MCF 10A (cell line): Measurements from ENCODE around the gene DDI1. TPM values are rescaled to one million over a fixed set of nuclear protein-coding genes. Genes with fewer than 3 reads are reported as not detected.

Experiments
- BruUV-seq: library from RNA; stranded (reverse); fragments of 400-500 nt; replicated peaks from 2 replicates; lab custom pipeline; 2021; lab: Mats Ljungman, UMichigan
- CTCF ChIA-PET: fragments of 300-600 bp; sonication (Branson Sonifier 250); formaldehyde crosslinking; extraction: SDS; loops from one replicate; lab custom pipeline; 2021; ENCODE audit warnings: antibody characterized with exemption, inconsistent platforms; lab: Yijun Ruan, JAX
- POLR2A ChIA-PET: fragments of 300-600, 350-650 bp; sonication (Branson Sonifier 250); formaldehyde crosslinking; extraction: SDS; loops from one replicate; lab custom pipeline; 2020; ENCODE audit warnings: antibody characterized with exemption, inconsistent platforms; lab: Yijun Ruan, JAX
- DNase-seq: peaks from one replicate; pipeline ENCODE4 v3.0.0-alpha.2; 2018; ENCODE audit not compliant: unreplicated experiment
- H3K27ac Mint-ChIP-seq: one replicate; pipeline ENCODE4 v1.8.0; 2022; ENCODE audit warnings: mild to moderate bottlenecking, low read depth, mixed read lengths; ENCODE audit not compliant: unreplicated experiment
- H3K27me3 Mint-ChIP-seq: one replicate; pipeline ENCODE4 v1.8.0; 2022; ENCODE audit warnings: mixed read lengths; ENCODE audit not compliant: insufficient read depth, unreplicated experiment
- H3K36me3 Mint-ChIP-seq: one replicate; pipeline ENCODE4 v1.8.0; 2022; ENCODE audit warnings: mild to moderate bottlenecking, moderate library complexity, mixed read lengths; ENCODE audit not compliant: insufficient read depth, unreplicated experiment
- H3K4me1 Mint-ChIP-seq: one replicate; pipeline ENCODE4 v1.8.0; 2022; ENCODE audit warnings: mixed read lengths; ENCODE audit not compliant: insufficient read depth, unreplicated experiment
- H3K4me3 Mint-ChIP-seq: one replicate; pipeline ENCODE4 v1.8.0; 2022; ENCODE audit warnings: mild to moderate bottlenecking, moderate library complexity, mixed read lengths; ENCODE audit not compliant: unreplicated experiment
- H3K9me3 Mint-ChIP-seq: one replicate; pipeline ENCODE4 v1.8.0; 2022; ENCODE audit warnings: mixed read lengths; ENCODE audit not compliant: unreplicated experiment
- intact Hi-C: fragments of 100-400 bp; cut with micrococcal nuclease; formaldehyde crosslinking; loops from 2 replicates; pipeline ENCODE4 v1.14.1; 2022
- total RNA-seq: library from RNA; stranded (reverse); gene quantifications from 2 replicates; pipeline ENCODE4 v1.2.3, GENCODE V29; 2022
- TF ChIP-seq, protein P1 (sequence below): fragments of 200-600 bp; IDR thresholded peaks from one replicate; pipeline ENCODE4 v1.8.0; 2022; ENCODE audit warnings: antibody characterized with exemption, mild to moderate bottlenecking; ENCODE audit not compliant: unreplicated experiment

The DDI1 gene
- total RNA-seq, 1 experiment from 2014 or later, result not detected

DNA sequence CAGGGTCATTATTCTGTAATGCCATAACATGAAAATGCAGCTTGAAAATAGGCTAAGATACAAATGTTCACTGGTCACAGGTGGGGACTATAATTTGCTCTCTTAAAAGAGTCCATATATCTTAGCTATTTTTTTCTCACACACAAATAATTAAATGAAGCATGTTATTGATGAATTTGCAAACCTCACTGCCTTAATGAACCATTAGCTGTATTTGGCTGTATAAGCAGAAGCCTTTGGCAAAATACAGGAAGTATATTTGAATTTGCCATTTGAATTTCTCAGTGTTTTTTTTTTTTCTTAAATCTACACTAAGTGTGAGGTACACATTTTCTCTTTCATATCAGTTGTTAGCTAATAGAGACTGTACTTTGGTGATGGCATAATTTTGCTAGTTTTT, 38.7 kb downstream of the DDI1 start:
- no peak for DNase-seq
- TF ChIP-seq, protein P1, sequence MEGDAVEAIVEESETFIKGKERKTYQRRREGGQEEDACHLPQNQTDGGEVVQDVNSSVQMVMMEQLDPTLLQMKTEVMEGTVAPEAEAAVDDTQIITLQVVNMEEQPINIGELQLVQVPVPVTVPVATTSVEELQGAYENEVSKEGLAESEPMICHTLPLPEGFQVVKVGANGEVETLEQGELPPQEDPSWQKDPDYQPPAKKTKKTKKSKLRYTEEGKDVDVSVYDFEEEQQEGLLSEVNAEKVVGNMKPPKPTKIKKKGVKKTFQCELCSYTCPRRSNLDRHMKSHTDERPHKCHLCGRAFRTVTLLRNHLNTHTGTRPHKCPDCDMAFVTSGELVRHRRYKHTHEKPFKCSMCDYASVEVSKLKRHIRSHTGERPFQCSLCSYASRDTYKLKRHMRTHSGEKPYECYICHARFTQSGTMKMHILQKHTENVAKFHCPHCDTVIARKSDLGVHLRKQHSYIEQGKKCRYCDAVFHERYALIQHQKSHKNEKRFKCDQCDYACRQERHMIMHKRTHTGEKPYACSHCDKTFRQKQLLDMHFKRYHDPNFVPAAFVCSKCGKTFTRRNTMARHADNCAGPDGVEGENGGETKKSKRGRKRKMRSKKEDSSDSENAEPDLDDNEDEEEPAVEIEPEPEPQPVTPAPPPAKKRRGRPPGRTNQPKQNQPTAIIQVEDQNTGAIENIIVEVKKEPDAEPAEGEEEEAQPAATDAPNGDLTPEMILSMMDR, result no peak
- Mint-ChIP-seq H3K9me3 (peaks cover 7% of the 10 kb centered on the region), H3K27me3 (no peaks in the 10 kb centered on the region), H3K4me1 (peaks cover 28% of the 10 kb centered on the region), H3K27ac (no peak overlapping the region), H3K36me3 (no peaks in the 10 kb centered on the region), H3K4me3 (no peak overlapping the region)
- intact Hi-C loops, result no loop called here
- CTCF ChIA-PET, result interaction anchor here (0.5 to 0.8 kb wide), 2 partner anchors 14 to 76 kb away, joined by 3 read pairs; no protein-coding TSS in a partner anchor
- no TSS peak for BruUV-seq
- POLR2A ChIA-PET, result interaction anchor here (0.7 to 3.5 kb wide), 7 partner anchors 13 to 89 kb away, joined by 3 to 20 read pairs (median 4); partner anchors contain the start of gene PDGFD

DNA sequence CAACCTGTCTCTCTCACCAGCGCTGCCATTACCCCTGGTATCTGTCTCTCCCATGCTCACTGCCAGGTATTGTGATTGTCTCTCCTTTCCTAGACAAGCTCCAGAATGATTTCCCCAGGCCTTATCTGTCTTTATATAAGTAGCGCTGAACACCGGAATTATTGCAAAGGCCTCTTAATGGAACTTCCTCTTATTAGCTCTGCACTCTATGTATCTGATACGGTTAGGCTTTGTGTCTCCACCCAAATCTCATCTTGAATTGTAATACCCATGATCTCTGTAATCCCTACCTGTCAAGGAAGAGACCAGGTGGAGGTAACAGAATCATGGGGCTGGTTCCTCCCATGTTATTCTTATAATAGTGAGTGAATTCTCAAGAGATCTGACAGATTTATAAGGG, 39.3 kb downstream of the DDI1 start:
- H3K4me3 Mint-ChIP-seq, result no peak overlapping the region
- DNase-seq, result no peak
- no peaks in the 10 kb centered on the region for H3K27me3 Mint-ChIP-seq
- H3K36me3 Mint-ChIP-seq, result no peaks in the 10 kb centered on the region
- no TSS peak for BruUV-seq
- POLR2A ChIA-PET, result interaction anchor here (0.7 to 3.5 kb wide), 12 partner anchors 11 to 1057 kb away, joined by 3 to 20 read pairs (median 4); partner anchors contain the start of gene PDGFD
- H3K4me1 Mint-ChIP-seq, result peaks cover 28% of the 10 kb centered on the region
- intact Hi-C loops, result no loop called here
- H3K9me3 Mint-ChIP-seq, result peaks cover 7% of the 10 kb centered on the region
- CTCF ChIA-PET, result no interaction called here
- TF ChIP-seq, protein P1, result no peak
- H3K27ac Mint-ChIP-seq, result peak overlapping the region; percentile 11

DNA sequence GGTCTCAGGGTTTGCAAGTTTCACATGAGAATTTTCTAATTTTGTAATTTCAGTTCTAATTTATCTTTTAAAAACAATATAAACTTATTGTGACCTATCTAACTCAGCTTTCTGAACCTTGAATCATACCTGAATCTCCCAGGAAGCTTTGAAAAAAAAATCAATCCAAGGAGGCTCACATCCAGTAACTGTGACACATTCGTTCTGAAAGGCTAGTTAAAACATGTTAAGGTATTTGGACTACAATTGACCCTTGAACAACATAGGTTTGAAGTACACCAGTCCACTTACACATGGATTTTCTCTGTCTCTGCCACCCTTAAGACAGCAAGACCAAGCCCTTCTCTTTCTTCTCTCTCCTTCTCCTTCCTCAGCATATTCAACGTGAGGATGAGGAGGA, 40.0 kb downstream of the DDI1 start:
- Mint-ChIP-seq H3K36me3 (no peaks in the 10 kb centered on the region), H3K9me3 (peaks cover 7% of the 10 kb centered on the region), H3K27me3 (no peaks in the 10 kb centered on the region), H3K4me1 (peaks cover 28% of the 10 kb centered on the region), H3K4me3 (no peak overlapping the region), H3K27ac (peak overlapping the region; percentile 11)
- no TSS peak for BruUV-seq
- CTCF ChIA-PET, result no interaction called here
- DNase-seq, result peak; percentile 82
- TF ChIP-seq, protein P1, result no peak
- POLR2A ChIA-PET, result interaction anchor here (0.9 to 3.5 kb wide), 6 partner anchors 11 to 1056 kb away, joined by 3 to 20 read pairs (median 4); no protein-coding TSS in a partner anchor
- intact Hi-C loops, result no loop called here

GRCh38 chr11:104078245-104078644, 41.8 kb downstream of the DDI1 start:
- peaks cover 7% of the 10 kb centered on the region for H3K9me3 Mint-ChIP-seq
- ChIA-PET CTCF (interaction anchor here (0.7 kb wide), 1 partner anchor 288 kb away, joined by 3 read pairs; no protein-coding TSS in a partner anchor), POLR2A (interaction anchor here (0.8 to 1.1 kb wide), 2 partner anchors 14 to 654 kb away, joined by 4 to 10 read pairs; no protein-coding TSS in a partner anchor)
- intact Hi-C loops, result no loop called here
- H3K4me3 Mint-ChIP-seq, result no peak overlapping the region
- BruUV-seq, result no TSS peak
- H3K36me3 Mint-ChIP-seq, result no peaks in the 10 kb centered on the region
- peaks cover 30% of the 10 kb centered on the region for H3K4me1 Mint-ChIP-seq
- TF ChIP-seq, protein P1, result no peak
- H3K27ac Mint-ChIP-seq, result no peak overlapping the region
- H3K27me3 Mint-ChIP-seq, result no peaks in the 10 kb centered on the region
- DNase-seq, result no peak
